Skeletal muscle tissue (tissue), 4 donors: ENCODE measurements around the gene PHGDH. TPM values are rescaled to one million over a fixed set of nuclear protein-coding genes. Genes with fewer than 3 reads are reported as not detected.

Source experiments
- H3K27ac ChIP-seq: one replicate; pipeline ENCODE4 v1.7.0; 2013; ENCODE audit warnings: mild to moderate bottlenecking, low read depth, low read length, inconsistent platforms
- H3K27me3 ChIP-seq, 3 donors: one replicate each; pipeline ENCODE4 v1.7.0; 2013; ENCODE audit warnings: low read length in 3 of 3; ENCODE audit not compliant: control insufficient read depth in 3 of 3, insufficient read depth in 3 of 3
- H3K36me3 ChIP-seq, 3 donors: one replicate each; pipeline ENCODE4 v1.7.0; 2013; ENCODE audit warnings: low read length in 3 of 3; ENCODE audit not compliant: control insufficient read depth in 3 of 3, insufficient read depth in 3 of 3
- H3K4me1 ChIP-seq, 3 donors: one replicate each; pipeline ENCODE4 v1.7.0; 2013; ENCODE audit warnings: low read length in 3 of 3, mild to moderate bottlenecking in 3 of 3; ENCODE audit not compliant: control insufficient read depth in 3 of 3, insufficient read depth in 3 of 3
- H3K4me3 ChIP-seq, 3 donors: one replicate each; pipeline ENCODE4 v1.7.0; 2013; ENCODE audit warnings: low read length in 3 of 3
- H3K9ac ChIP-seq, 3 donors: one replicate each; pipeline ENCODE4 v1.7.0; 2013; ENCODE audit warnings: low read length in 3 of 3, mild to moderate bottlenecking in 3 of 3, moderate library complexity in 2 of 3, low read depth in 1 of 3
- H3K9me3 ChIP-seq, 3 donors: one replicate each; pipeline ENCODE4 v1.7.0; 2013; ENCODE audit warnings: low read length in 3 of 3; ENCODE audit not compliant: control insufficient read depth in 3 of 3
- total RNA-seq: library from RNA; depleted of rRNA; stranded (reverse); fragments of >200 nt; gene quantifications from one replicate; pipeline ENCODE4 v1.2.3, GENCODE V29; 2014
- donor health status: Osteomylitis.

Gene PHGDH
- total RNA-seq, 1 donor from 2014 or later = 50.1 TPM

DNA sequence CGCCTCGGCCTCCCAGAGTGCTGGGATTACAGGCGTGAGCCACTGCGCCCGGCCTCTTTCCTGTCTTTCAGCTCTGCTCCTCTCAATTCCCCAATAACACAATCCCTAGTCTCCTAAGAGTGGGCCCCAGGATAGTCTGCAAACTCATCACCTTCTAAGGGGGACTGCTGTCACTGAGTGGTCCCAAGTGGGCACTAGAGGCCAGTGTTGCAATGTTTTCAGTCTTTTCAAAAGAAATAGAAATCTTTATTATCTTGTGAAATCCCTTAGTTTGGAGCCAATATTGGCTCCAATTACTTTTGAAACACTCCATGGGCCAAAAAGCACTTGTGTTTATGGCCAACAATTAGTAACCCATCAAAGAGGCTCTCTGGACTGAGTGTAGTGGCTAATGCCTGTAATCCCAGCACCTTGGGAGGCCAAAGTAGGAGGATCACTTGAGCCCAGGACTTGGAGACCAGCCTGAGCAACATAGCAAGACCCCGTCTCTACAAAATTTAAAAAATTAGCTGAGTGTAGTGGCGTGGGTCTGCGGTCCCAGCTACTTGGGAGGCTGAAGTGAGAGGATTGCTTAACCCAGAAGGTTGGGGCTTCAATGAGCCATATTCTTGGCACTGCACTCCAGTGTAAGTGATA lies 35.0 kb upstream of the PHGDH start:
- Histone ChIP-seq H3K9me3 (no peaks in the 10 kb centered on the region), H3K36me3 (no peaks in the 10 kb centered on the region), H3K9ac (no peak overlapping the region), H3K27ac (no peak overlapping the region), H3K27me3 (no peaks in the 10 kb centered on the region), H3K4me3 (no peak overlapping the region), H3K4me1 (peaks cover 4 to 9% (median 7%) of the 10 kb centered on the region in 3 donors)

GRCh38 chr1:119679223-119679622 lies 32.5 kb upstream of the PHGDH start:
- Histone ChIP-seq H3K27me3 (no peaks in the 10 kb centered on the region), H3K9ac (no peak overlapping the region), H3K9me3 (no peaks in the 10 kb centered on the region), H3K4me3 (no peak overlapping the region), H3K36me3 (no peaks in the 10 kb centered on the region), H3K4me1 (peaks cover 4 to 9% (median 7%) of the 10 kb centered on the region in 3 donors), H3K27ac (no peak overlapping the region)

DNA sequence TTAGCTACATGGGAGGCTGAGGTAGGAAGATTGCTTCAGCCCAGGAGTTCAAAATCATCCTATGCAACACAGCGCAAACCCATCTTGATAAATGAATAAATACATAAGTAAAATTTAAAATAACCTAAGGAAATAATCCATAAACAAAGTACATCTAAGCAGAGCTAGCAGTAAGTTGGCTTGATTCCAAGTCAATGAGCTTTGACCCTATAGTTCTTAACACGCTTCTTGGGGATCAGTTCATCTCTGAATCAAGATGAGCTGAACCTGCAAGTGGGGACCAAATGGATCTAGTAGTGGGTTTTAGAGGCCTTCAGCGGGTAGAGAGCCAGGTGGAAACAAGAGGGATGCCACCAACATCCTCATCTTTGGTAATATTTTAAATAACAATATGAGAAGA lies 31.5 kb upstream of the PHGDH start:
- Histone ChIP-seq H3K9me3 (no peaks in the 10 kb centered on the region), H3K4me3 (no peak overlapping the region), H3K9ac (no peak overlapping the region), H3K36me3 (no peaks in the 10 kb centered on the region), H3K4me1 (peaks cover 3 to 7% (median 6%) of the 10 kb centered on the region in 3 donors), H3K27ac (no peak overlapping the region), H3K27me3 (no peaks in the 10 kb centered on the region)

- Histone ChIP-seq H3K27ac (no peak overlapping the region), H3K4me3 (no peak overlapping the region), H3K27me3 (no peaks in the 10 kb centered on the region), H3K4me1 (peaks cover 0 to 4% (median under 1%) of the 10 kb centered on the region in 3 donors), H3K9me3 (no peaks in the 10 kb centered on the region), H3K9ac (no peak overlapping the region), H3K36me3 (no peaks in the 10 kb centered on the region)
These were observed 31.0 kb upstream of the PHGDH start for GRCh38 chr1:119680723-119681122.

DNA sequence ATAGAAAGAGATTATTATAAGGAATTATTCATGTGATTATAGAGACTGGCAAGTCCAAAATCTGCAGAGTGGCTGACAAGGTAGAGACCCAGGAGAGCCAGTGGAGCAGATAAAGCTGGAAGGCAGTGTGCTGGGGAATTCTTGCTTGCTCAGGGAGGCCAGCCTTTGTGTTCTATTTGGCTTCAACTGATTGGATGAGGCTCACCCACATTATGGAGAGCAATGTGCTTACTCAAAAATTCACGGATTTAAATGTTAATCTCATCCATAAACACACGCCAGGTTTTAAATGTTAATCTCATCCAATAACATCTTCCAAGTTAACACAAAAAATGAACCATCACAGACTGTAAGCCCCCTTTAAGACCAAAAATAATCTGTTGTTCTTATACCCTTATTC lies 30.2 kb upstream of the PHGDH start:
- Histone ChIP-seq H3K27ac (no peak overlapping the region), H3K9ac (no peak overlapping the region), H3K9me3 (no peaks in the 10 kb centered on the region), H3K36me3 (no peaks in the 10 kb centered on the region), H3K4me1 (no peaks in the 10 kb centered on the region), H3K27me3 (no peaks in the 10 kb centered on the region), H3K4me3 (no peak overlapping the region)

DNA sequence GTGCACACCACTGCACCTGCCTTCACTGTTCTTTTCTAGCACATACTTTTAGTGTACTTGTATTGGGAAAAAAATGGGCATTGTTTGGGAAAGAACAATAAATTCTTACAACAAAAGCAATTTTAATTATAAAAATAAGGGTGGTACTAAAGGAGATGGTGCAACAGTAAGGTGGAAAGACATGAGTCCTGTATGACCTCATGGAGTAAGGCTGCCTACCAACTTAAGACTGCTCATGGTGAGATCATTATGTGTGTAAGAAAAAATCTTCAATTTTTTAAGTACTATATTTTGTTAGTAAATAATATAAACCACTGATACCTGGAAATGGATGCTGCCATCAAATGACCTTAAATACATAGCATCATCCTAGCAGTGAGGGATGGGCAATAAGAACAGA lies 29.6 kb upstream of the PHGDH start:
- Histone ChIP-seq H3K4me3 (no peak overlapping the region), H3K27ac (no peak overlapping the region), H3K4me1 (no peaks in the 10 kb centered on the region), H3K27me3 (no peaks in the 10 kb centered on the region), H3K9ac (no peak overlapping the region), H3K9me3 (no peaks in the 10 kb centered on the region), H3K36me3 (no peaks in the 10 kb centered on the region)

DNA sequence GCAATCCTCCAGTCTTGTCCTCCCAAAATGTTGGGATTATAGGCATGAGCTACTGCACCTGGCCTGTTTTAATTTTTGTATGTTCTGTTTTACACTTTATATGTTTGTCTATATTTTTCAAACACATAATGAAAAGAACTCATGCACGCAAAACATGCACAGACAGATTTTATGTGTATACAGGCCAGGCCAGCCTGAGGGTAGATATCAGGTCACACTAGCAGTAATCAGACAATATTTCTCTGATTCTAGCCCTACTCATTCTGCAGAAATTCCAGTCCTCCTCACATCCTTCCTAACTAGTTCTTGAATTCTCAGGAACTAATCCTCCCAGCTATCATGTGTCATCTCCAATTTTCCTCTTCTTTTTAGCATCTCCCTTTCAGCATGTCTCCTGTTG lies 27.8 kb upstream of the PHGDH start:
- no peaks in the 10 kb centered on the region for H3K4me1 ChIP-seq

DNA sequence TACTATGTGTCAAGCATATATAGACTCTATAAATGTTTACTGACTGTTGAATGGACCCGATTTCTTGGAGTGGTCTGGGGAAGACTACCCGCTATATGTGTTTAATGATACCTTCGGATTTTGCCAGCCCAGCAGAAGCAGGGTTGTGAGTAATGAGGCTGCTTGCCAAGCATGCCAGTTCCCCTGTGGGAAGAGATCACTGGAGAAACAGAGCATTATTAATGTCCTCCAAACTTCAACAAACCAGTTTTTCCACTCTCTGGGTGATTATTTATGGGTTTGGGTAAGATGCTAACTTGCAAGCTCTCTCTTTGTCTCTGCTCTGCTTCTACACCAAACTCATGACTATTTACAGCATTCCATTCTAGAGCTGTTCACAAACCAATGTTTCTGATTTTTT lies 25.1 kb upstream of the PHGDH start:
- no peaks in the 10 kb centered on the region for H3K9me3 ChIP-seq
- H3K9ac ChIP-seq = no peak overlapping the region
- H3K36me3 ChIP-seq = no peaks in the 10 kb centered on the region
- H3K27ac ChIP-seq = no peak overlapping the region
- no peak overlapping the region for H3K4me3 ChIP-seq
- H3K27me3 ChIP-seq = no peaks in the 10 kb centered on the region
- H3K4me1 ChIP-seq = no peaks in the 10 kb centered on the region

More for the DNA sequence above, 27.8 kb upstream of the PHGDH start:
- no peaks in the 10 kb centered on the region for H3K9me3 ChIP-seq
- H3K27me3 ChIP-seq = no peaks in the 10 kb centered on the region
- H3K36me3 ChIP-seq = no peaks in the 10 kb centered on the region
- H3K27ac ChIP-seq = no peak overlapping the region
- H3K9ac ChIP-seq = no peak overlapping the region
- no peak overlapping the region for H3K4me3 ChIP-seq

GRCh38 chr1:119687434-119688079 lies 24.2 kb upstream of the PHGDH start:
- Histone ChIP-seq H3K36me3 (no peaks in the 10 kb centered on the region), H3K4me3 (no peak overlapping the region), H3K9ac (no peak overlapping the region), H3K27ac (no peak overlapping the region), H3K27me3 (no peaks in the 10 kb centered on the region), H3K4me1 (no peaks in the 10 kb centered on the region), H3K9me3 (no peaks in the 10 kb centered on the region)

- no peak overlapping the region for H3K4me3 ChIP-seq
- no peaks in the 10 kb centered on the region for H3K27me3 ChIP-seq
- H3K4me1 ChIP-seq = no peaks in the 10 kb centered on the region
- no peaks in the 10 kb centered on the region for H3K36me3 ChIP-seq
- H3K9ac ChIP-seq = no peak overlapping the region
- no peaks in the 10 kb centered on the region for H3K9me3 ChIP-seq
- H3K27ac ChIP-seq = no peak overlapping the region
These were observed 22.9 kb upstream of the PHGDH start for GRCh38 chr1:119688810-119689209.
